GM21515 (cell line): ENCODE results near the gene RFX4.

Experiments used
- ATAC-seq: cut with Tn5 transposase; IDR thresholded peaks from one replicate; pipeline ENCODE4 v1.9.1; 2021; ENCODE audit not compliant: unreplicated experiment

The RFX4 gene

DNA sequence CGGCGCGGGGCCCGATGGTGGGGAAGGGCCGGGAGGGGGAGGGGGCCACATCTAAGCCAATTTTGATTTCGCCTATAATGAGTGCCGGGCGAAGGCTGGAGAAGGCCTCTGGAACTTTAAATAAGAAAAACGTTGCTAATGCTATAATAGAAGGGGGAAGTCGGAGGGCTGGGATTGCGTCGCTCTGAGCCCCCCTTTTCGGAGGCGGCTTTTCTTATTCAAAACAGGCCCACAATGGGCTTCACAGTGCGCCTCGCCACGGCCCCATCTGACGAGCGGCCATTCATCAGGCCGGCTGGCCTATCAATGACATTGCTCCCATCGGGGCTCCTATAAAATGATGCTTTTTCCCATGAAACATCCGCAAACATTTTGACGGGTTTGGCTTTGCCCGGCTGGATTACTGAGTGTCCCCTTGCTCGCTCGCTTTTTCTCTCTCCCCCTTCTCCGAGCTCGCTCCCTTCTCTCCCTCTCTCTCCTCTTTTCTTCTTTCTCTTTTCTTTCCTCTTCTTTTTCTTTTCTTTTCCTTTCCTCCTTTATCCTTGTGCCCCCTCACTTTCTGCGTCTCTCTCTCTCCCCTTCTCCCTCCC is at the start of gene RFX4:
Gene RFX4 (plus strand): TSS at position 364 of the 590 bp plus-strand sequence. CDS start 317 bp downstream, outside the sequence.
- no peak for ATAC-seq

DNA sequence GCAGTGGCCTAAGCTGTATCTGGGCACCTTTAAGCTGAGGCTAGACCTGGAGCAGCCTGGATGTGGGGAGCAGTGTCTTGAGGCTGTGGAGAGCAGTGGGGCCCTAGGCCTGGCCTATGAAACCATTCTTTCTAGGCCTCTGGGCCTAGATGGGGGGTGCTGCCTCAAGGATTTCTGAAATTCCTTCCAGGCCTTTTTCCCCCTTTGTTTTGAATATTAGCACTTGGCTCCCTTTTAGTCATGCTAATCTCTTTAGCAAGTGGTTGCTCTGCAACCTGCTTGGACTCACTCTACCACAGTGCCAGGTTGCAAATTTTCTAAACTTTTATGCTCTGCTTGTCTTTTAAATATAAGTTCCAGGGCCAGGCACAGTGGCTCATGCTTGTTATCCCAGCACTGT is 41.6 kb upstream of the RFX4 start:
- no peak for ATAC-seq

DNA sequence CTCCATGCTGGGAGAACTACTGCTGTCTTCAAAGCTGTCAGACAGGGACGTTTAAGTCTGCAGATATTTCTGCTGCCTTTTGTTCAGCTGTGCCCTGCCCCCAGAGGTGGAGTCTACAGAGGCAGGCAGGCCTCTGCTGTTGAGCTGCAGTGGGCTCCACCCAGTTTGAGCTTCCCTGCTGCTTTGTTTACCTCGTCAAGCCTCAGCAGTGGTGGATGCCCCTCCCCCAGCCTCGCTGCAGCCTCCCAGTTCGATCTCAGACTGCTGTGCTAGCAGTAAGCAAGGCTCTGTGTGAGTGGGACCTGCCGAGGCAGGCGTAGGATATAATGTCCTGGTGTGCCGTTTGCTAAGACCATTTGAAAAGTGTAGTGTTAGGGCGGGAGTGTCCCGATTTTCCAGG is 31.4 kb upstream of the RFX4 start:
- ATAC-seq, result no peak

DNA sequence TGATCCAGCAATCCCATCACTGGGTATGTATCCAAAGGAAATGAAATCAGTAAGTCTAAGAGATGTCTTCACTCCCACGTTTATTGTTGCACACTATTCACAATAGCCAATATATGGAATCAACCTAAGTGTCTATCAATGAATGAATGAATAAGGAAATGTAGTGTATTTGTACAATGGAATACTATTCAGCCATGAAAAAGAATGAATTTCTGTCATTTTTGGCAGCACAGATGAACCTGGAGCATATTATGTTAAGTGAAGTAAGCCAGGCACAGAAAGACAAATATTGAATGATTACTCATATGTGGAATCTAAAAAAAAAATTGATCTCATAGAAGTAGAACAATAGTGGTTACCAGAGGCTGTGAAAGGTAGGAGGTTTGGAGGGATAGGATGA is 30.6 kb upstream of the RFX4 start:
- no peak for ATAC-seq

DNA sequence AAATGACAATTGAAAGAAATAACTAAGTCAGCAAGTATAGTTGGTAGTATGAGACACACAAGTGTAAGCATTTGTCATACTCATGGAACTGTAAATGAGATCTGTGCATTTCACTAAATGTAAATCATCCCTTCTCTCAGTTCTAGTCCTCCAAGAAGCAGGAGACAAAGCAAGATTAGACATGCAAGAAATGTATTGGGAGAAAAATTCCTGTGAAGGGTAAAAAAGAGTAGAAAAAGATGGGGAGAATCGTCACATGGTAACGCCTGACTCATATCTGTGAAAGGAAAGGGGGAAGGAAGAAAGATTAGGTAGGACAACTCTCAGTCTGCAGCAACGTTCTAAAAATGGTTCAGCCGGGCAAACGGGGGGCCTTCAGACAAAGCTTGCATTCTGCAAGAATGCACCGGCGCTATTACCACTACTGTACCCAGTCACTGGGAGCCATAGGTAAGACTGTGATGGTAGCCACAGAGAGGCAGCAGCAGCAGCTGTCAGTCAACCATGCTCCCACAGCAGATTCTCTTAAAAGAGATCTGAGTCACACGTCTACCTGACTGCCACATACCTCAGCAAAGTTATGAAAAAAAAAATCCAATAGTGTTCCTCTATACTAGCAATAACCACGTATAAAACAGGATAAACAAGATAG is 18.0 kb upstream of the RFX4 start:
- ATAC-seq, result no peak

DNA sequence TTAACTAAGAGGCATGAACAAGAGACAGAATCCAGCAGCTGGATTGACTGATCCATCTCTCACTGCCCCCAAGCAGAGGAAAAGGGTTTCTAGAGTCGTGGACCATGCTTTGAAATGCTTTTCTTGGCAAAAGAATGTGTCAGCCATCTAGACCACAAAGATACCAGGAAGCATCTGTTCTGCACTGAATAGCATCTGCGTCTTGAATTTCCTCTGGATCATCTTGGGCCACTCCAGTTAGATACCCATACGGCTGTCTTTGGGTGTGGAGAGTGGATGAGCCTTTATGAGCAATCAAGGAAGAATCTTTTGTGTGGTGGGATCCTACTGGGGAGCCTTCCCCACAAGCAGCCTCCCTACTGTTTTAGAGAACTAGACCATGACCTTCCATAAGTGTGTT is 16.0 kb upstream of the RFX4 start:
- ATAC-seq, result no peak

DNA sequence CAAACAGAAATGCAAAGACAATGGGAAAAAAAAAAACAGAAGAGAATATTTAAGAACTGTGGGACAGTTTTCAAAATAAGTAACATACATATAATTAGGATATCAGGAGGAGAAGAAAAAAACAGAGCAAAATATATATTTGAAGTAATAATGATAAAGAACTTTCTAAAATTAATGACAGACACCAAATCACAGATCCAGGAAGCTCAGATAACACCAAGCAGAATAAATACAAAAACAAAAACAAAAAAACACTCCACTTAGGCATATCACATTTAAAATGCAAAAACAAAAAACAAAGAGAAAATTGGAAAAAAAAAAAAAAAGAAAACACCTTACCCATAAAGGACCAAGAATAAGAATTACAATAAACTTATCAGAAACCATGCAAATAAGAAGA is 9.6 kb upstream of the RFX4 start:
- no peak for ATAC-seq

DNA sequence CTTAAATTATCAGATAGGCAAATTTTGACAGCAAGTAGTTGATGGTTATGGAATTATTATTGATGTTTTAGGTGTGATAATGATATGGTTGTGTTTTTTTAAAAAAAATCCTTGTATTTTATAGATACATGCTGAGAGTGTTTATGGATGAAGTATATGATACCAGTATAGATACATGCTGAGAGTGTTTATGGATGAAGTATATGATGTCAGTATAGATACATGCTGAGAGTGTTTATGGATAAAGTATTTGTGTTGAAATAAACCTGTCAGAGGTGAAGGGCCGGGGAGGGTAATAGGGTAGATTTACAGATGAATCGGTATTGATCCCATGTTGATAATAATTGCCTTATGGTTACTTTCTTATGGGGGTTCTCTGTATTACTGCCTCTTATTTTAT is 6.0 kb upstream of the RFX4 start:
- ATAC-seq, result no peak

DNA sequence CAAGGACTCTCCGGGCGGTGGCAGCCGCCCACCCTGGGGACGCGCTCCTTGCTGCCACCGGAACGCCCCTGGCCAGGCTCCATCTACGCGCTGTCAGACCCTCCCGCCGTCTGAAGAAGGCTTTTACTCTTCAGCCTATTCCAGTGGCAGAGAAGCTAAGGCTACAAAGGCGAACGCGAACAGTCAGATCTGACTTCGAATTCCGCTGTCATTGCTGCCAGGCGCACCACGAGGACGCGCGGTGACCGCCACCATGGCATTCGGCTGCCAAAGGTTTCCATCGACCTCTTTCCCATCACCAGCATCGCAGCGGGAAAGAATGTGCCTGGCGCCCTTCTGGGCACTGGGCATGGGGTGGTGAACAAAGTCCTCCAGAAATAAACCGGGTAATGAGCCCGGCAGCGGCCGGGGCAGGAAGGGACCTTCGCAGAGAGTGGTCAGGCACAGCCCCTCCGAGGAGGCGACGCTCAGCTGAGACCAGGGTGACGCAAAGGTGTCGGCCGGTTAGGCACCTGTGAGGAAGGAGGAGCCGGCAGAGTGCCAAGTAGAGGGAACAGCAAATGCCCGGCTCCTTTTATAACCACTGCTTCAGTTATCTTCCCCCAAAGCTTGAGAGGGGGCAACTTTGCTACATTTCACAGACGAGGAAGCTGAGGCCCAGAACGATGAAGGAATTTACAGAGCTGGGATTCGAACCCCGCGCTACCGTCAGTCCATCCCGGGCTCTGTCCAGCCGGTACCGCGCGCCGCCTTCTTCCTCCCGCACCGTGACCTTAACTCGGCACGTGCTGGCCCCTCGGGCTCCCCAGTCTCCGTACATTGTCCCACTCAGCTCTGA is 1.9 kb upstream of the RFX4 start:
- ATAC-seq, result no peak

DNA sequence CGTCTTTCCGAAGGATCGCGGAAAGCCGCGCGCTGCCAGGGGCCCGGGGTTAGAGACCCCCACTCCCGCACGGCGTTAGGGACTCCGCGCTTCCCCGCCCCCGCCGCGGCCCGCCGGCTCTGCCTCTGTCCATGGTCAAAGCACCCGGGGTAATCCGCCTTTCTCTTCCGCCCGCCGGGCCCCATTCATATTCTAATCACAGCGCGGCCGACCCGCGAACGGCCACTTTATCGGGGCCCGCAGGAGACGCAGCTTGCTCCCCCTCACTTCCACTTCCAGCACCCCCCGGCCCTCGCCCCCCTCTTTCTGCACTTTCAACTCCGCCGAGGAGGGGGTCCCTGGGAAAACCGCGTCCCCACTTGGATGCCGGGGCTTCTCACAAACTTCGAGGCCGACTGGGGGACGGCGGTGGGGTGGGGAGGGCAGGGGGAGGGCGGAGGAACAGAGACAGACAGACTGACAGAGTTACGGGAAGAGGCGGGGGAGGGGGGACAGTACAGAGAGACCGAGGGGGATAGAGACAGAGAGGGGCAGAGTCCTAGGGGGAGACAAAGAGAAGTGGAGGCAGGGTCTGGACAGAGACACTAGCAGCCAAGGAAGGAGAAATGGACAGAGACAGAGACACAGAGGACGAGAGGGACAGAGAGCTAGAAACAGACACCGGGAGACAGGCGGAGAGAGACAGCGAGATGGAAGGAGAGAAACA is 1.1 kb upstream of the RFX4 start:
- ATAC-seq, result no peak

DNA sequence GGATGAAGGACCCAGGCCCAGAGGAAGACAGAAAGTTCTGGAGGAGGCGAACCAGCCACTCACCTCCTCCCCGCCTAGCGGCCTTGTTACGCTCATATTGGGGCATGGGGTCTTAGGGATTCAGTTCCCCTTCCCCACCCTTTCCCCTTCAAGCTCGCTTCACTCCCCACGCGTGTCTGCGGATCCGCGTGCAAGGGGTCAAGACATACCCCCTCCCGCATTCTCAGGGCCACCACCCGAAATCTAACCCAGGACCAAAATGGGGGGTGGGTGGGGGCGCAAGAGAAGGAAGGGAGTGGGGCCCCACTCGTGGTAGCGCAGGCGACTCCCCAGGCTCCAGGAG is 584 bp upstream of the RFX4 start:
- no peak for ATAC-seq

DNA sequence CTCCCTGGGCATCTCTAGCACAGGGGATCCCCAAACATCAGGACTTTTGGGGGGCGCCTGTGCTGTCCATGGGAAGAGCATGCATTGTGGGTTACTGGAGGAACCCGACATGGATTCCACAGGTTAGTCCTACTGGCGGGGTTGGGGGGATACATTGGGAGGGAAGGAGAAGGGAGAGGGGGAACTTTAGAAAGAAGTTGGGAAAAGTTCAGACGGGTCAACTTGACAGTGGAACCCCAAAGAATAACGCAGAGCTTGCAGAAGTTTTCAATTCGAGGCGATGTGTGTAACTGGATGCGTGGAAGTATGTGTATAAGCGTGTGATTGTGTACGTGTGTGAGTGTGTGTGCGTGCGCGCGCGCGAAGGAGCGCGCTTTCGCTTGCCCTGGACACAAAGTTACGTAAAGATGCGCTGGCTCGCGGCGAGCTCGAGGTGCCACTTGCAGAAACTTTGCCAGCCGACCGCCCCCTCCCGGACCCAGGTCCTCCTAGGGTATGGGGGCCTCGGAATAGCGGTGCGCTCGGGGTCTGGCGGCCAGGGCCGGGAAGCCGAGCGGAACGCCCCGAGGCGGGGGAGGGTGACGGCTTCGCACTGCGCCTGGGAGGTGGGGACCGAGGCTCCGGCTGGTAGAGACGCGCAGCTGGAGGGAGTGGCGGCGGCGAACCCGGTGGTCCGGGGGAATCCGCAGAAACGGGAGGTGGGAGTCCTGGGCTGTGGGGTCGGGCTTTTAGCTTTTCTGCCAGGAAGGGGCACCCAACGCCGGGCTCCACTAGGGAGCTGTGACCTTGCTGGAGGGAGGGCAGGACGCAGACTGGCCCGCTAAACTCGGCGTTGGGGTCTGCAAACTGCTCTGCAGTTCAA is 669 bp downstream of the RFX4 start:
- no peak for ATAC-seq

DNA sequence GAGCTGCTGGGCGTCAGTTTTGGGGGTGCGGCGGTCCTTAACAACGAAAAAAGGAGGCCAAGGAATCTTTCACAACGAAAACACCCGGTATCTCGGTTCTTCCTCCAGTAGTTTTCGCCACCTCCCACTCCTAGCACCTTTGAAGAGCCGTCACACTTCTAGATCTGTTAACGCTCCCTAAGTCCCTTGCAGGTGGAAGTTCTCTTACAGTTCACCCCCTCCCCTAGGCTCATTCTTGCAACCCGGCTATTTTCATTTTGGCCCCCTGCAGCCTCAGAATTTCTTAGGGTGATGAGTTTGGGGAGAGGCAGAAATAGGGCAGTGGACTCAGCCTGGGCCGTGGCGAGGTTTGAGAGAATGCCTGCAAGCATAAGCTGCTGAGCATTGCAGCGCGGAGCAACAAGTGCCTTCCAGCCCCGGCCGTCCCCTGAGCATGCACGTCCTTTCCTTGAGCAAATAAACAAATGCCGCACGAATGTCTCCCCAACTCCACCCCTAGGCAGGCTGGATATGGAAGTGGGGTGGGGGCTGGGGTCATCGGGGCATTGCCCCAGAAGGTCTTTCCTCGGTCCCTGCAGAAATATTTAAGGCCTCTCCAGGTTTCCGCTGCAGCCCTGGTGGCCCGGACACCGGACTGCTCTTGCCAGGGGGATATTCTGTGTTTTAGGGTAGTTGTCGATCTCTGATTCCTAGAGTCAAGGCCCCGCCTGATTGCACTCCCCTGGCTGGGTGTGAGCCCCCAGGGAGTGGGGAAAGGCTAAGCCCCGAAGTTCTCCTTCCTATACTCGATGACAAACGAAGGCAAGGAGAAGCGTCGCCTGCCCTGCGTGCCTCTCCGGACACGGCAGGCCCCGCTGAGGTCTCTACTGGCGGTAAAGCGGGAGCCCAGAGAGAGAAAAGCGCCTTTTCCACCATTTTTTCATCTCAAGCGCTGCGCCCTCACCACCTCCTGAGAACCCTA is 1.6 kb downstream of the RFX4 start:
- no peak for ATAC-seq

DNA sequence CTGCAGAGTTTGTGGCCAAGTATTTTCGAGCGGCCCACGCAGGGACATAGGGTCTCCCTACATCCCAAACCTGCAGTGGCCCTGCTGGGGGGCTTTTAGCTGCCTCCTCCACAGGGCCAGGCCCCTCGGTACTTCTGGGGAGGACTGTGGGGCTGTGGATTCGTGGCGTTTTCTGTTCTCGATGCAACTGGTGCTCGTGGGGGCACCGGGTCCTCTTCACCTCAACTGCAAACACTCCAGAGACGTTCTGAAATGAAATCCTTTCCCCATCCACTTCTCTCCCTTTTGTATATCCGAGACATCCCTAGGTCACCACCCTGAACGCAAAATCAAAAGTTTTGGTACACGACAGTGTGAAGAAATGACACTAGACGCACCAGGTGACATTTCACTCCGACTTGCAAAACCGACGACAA is 2.3 kb downstream of the RFX4 start:
- ATAC-seq, result no peak

DNA sequence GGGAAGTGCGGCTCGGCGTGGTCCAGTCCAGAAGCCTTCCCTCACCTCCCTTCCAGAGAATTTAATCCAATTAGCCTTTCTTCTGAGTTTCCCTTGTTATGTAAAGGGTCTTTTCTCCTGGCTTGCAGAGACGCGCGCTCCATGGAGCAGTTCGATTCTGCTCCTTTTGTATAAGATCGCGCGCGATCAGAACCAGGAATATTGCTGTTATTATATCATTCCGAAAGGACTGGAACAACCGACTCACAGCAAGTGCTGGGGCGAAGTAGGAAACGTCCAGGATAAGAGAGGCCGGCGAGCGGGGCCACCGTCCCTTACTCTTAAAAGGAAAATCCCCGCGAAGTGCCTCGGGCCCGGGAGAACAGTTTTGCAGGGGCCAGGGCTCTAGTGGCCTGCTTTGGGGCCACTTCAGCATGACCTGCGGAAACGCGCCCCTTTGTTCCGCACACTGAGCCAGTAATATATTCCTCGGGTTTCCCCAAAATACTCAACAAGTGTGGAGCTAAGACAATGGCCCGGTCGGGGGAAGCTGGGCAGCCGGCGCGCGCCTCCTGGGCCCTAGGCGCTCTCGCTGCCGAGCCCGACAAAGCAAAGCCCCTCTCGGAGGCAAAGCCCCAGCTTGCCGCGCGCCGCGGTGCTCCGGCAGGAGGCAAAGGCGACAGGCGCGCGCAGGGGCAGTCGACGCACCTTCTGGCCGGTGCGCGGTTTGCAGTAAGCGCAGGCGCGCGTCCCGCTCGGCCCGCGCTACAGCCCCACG is 2.9 kb downstream of the RFX4 start:
- no peak for ATAC-seq

DNA sequence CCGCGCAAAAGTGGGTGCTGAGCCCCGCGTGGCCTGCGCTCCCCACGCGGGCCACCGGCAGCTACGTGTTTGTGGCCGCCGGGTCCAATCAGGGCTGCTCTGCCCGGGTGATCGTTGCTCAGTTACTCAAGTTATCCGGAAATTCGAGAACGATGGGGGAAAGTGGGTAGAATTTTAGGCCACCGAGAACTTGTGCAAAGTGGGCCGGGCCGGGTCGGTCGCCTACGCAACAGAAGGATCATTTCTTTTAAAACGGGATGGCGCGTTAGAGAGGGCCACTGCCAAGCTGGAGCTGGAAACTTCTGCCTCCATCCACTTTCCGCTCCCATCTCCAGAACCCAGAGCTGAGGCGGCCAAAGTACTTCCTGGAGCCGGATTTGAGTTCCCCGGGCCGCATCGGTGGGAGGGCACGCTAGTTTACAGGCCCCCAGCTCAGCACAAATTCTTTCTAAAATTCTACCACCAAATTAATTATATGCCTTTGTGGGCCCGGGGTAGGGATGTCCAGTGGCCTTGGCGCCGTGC is 3.5 kb downstream of the RFX4 start:
- no peak for ATAC-seq

DNA sequence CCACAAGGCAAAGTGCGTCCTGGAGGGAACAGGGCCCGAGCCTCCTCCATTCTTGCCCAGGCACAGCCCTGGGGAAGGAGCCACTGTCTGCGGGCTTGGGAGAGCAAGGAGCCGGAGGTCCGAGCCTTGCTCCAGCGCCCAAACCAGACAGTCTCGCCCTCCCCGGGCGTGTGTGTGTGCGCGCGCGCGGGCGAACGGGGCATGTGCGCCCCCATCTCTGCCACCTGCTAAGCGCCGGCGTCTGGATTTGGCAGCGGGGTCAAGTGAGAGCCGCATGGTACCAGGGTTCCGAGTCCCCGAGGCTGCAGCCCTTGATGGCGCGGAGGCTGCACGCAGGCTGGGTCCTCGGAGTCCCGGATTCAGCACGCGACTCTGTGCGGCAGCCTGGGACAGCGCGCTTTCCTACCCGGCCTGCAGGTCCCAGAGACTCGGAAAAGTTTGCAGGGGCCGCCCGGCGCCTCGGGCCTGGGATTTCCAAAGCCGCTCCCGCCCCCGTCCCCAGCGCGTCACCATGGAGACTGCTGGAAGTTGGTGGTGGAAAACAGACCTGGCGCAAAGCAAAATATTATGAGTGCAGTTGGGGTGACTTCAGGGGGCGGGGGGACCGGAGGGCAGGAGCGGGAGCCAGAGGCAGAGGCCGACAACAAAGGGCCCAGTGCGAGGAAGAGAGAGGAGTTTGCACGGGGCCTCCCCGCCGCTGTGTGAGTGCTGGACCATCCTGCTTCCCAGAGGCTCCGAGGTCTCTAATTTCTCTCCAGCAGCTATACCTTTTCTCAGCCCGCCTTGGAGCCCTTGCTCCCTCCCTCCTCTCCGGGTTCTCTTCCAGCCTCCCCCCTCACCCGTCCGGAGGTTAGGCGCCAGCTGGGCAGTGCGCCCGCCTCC is 4.2 kb downstream of the RFX4 start:
- ATAC-seq, result no peak

DNA sequence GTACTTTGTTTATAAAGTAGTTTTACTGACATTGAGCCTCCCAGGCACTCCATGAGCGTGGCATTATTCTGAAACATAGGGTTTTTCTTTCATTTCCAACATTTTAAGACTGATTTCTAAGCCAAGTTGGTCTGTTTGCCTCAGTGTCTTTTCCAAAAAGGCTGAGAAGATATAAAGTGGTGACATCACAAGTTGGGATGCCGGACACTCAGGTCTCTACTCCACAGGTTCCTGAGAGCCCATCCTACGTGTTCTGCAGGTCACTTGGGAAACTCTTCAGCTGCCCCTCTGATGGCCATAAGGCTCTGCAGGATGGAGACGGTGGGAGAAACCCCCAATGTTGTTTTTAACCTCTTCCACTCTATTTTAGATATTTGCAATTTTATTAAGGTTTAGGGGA is 6.0 kb downstream of the RFX4 start:
- no peak for ATAC-seq
